ENCODE results near the gene HSPA4.

The HSPA4 gene

GRCh38 chr5:133052317-133053175 lies 733 bp downstream of the HSPA4 start:
- no peak for DNase-seq (ENCODE audit: insufficient read length, low spot score)
- TF ChIP-seq, protein P1, sequence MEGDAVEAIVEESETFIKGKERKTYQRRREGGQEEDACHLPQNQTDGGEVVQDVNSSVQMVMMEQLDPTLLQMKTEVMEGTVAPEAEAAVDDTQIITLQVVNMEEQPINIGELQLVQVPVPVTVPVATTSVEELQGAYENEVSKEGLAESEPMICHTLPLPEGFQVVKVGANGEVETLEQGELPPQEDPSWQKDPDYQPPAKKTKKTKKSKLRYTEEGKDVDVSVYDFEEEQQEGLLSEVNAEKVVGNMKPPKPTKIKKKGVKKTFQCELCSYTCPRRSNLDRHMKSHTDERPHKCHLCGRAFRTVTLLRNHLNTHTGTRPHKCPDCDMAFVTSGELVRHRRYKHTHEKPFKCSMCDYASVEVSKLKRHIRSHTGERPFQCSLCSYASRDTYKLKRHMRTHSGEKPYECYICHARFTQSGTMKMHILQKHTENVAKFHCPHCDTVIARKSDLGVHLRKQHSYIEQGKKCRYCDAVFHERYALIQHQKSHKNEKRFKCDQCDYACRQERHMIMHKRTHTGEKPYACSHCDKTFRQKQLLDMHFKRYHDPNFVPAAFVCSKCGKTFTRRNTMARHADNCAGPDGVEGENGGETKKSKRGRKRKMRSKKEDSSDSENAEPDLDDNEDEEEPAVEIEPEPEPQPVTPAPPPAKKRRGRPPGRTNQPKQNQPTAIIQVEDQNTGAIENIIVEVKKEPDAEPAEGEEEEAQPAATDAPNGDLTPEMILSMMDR (IDR thresholded peaks at IDR 0.05; ENCODE audit: insufficient read depth, missing control alignments) = no peak
- FAIRE-seq = no peak

- FAIRE-seq (no peak), DNase-seq (ENCODE audit: insufficient read length, low spot score) (no peak)
- TF ChIP-seq, protein P1 (IDR thresholded peaks at IDR 0.05; ENCODE audit: insufficient read depth, missing control alignments) = no peak
Measured at GRCh38 chr5:133053448-133053847, 1.6 kb downstream of the HSPA4 start.

DNA sequence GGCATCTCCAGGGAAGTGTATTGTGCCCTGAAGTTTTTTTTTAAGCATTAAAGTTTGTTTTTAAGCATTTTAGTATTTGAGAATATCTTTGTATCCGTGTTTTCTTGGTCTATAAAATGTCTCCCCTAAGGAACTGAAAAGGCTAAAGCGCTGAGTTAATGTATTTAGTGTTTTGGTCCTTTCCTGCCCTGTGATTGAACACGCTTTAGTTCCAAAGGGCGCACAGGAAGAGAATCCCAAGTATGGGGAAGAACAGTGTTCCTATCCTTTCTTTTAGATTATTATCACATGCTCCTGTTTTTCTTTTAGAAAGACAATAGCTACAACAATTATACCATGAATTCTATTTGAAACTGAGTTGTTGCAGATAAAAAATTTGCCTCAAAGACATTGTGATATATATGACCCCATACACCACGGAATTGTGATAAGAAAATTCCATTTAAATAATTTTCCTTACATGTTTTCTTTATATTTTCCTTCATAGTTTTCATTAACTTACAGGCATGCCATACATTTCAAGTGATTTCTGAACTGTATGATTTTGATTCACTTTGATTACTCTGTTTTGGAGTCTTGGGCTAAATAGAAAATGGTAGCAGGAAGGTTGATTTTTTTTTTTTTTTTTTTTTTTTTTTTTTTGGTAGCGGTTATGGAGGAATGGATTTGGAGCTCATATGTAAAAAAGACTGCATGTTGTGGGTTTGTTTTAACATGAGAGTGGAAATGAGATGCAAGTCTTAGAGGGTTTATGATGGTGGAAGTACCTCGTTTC lies 3.1 kb downstream of the HSPA4 start:
- no peak for DNase-seq (ENCODE audit: insufficient read length, low spot score)
- FAIRE-seq = no peak
- TF ChIP-seq, protein P1 (IDR thresholded peaks at IDR 0.05; ENCODE audit: insufficient read depth, missing control alignments) = no peak

GRCh38 chr5:133056891-133057290 lies 5.1 kb downstream of the HSPA4 start:
- no peak for FAIRE-seq

GRCh38 chr5:133059621-133060020 lies 7.8 kb downstream of the HSPA4 start:
- DNase-seq (ENCODE audit: insufficient read length, low spot score) (peak; percentile 34), FAIRE-seq (peak; percentile 94)
- TF ChIP-seq, protein P1 (IDR thresholded peaks at IDR 0.05; ENCODE audit: insufficient read depth, missing control alignments) = no peak

More at GRCh38 chr5:133056891-133057290, 5.1 kb downstream of the HSPA4 start:
- no peak for DNase-seq (ENCODE audit: insufficient read length, low spot score)
- TF ChIP-seq, protein P1 (IDR thresholded peaks at IDR 0.05; ENCODE audit: insufficient read depth, missing control alignments) = no peak

- DNase-seq (ENCODE audit: insufficient read length, low spot score) (no peak), FAIRE-seq (no peak)
- TF ChIP-seq, protein P1 (IDR thresholded peaks at IDR 0.05; ENCODE audit: insufficient read depth, missing control alignments) = no peak
Measured at GRCh38 chr5:133062276-133062675, 10.5 kb downstream of the HSPA4 start.

Measured in D721Med (cell line).